Fibroblast of the aortic adventitia (primary cell): ENCODE results near the gene IFT81. TPM values are rescaled to one million over a fixed set of nuclear protein-coding genes. Genes with fewer than 3 reads are reported as not detected.
A peak's percentile ranks its signal among the peaks of the same experiment; 100 is the strongest.

Experiments used
- DNase-seq: peaks from one replicate; pipeline ENCODE4 v3.0.0-alpha.2; 2010; ENCODE audit warnings: low read depth
- H3K4me3 ChIP-seq: 2 replicates; pipeline ENCODE4 v1.5.1; 2011; ENCODE audit warnings: low read depth, mild to moderate bottlenecking, control low read depth, low read length, moderate library complexity
- total RNA-seq: library from RNA; depleted of rRNA; stranded (reverse); fragments of >200 nt; gene quantifications from 2 replicates; pipeline ENCODE4 v1.2.3, GENCODE V29; 2012; ENCODE audit warnings: low replicate concordance
- TF ChIP-seq, protein P1 (sequence below): IDR thresholded peaks from 2 replicates; pipeline ENCODE4 v1.5.1; 2011; ENCODE audit warnings: mild to moderate bottlenecking, low read length, control low read depth, inconsistent platforms; ENCODE audit not compliant: insufficient read depth

The IFT81 gene
- total RNA-seq, 1 donor: 20.4 TPM

DNA sequence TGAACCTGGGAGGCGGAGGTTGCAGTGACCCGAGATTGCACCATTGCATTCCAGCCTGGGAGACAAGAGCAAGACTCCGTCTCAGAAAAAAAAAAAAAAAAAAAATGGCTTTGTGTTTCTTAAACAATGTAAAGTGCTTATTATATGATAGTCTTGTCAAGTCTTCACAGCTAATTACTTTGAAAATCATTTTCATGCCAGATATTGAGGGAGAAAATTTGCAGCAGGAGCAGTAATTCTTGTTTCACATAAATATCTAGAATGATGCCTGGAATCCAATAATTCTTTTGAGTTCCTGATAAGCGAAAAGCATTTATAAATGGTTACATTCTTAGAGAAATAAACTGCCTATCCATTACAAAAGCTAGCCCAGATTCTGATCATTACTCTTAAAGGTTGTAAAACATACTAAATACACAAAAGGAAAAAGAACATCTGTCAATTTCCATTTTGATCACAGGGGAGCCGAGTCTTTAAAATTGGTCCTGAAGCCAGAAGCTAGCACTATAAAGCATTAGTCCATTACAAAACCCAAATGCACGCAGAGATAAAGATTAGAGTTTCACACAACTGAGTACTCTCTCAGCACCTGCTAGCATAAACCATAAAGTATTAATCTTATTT lies 50.3 kb downstream of the IFT81 start:
- no peak overlapping the region for H3K4me3 ChIP-seq
- no peak for DNase-seq
- TF ChIP-seq, protein P1, sequence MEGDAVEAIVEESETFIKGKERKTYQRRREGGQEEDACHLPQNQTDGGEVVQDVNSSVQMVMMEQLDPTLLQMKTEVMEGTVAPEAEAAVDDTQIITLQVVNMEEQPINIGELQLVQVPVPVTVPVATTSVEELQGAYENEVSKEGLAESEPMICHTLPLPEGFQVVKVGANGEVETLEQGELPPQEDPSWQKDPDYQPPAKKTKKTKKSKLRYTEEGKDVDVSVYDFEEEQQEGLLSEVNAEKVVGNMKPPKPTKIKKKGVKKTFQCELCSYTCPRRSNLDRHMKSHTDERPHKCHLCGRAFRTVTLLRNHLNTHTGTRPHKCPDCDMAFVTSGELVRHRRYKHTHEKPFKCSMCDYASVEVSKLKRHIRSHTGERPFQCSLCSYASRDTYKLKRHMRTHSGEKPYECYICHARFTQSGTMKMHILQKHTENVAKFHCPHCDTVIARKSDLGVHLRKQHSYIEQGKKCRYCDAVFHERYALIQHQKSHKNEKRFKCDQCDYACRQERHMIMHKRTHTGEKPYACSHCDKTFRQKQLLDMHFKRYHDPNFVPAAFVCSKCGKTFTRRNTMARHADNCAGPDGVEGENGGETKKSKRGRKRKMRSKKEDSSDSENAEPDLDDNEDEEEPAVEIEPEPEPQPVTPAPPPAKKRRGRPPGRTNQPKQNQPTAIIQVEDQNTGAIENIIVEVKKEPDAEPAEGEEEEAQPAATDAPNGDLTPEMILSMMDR: no peak

DNA sequence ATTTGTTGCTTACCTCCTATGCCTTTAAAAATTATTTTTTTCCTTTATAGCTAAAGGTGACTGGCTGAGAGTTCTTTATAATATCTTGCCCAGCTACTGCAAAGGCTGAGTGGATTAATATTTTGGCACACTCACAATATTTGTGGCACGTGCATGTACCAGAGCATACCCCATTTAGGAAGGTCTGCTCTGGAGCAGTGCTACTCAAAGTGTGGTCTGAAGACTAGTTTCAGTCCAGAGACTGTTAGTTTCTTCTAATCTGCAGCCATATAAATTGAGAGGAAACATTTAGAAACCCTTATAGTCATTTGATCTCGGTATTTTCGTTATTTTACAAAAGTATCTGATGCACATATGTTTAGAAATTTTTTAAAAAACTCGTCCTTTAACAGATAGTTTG lies 51.0 kb downstream of the IFT81 start:
- no peak overlapping the region for H3K4me3 ChIP-seq
- no peak for DNase-seq
- TF ChIP-seq, protein P1: no peak

DNA sequence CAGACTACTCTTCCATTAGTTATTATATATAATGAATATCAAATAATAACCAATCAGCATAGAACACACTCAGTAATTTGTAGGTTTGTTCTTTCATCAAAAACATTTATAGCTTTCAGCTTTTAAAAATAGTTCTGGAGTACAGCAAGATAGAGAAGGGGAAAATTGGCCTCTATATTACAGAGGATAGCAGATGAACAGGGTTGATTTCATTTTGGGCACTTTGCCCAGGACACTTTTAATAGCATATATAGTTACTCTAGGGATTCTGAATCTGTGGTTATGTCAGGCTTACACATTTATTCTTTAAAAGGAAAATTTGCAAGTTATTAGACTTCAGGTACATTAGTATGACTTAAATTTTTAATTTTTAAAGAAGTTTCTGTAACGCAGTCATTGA lies 52.6 kb downstream of the IFT81 start:
- no peak overlapping the region for H3K4me3 ChIP-seq
- DNase-seq: peak; percentile 72
- TF ChIP-seq, protein P1: no peak

DNA sequence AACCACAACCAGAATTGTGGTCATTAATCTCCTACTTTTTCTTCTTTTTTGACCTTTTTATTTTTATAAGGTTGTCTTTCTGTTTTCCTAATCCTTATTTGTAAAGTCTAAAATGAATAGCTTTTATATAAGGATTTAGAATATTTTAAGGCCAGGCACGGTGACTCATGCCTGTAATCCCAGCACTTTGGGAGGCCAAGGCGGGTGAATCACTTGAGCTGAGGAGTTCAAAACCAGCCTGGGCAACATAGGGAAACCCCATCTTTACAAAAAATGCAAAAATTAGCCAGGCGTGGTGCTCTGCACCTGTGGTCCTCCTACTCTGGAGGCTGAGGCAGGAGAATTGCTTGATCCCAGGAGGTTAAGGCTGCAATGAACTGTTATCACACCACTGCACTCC lies 55.1 kb downstream of the IFT81 start:
- peak; percentile 73 for DNase-seq
- no peak overlapping the region for H3K4me3 ChIP-seq
- TF ChIP-seq, protein P1: no peak

DNA sequence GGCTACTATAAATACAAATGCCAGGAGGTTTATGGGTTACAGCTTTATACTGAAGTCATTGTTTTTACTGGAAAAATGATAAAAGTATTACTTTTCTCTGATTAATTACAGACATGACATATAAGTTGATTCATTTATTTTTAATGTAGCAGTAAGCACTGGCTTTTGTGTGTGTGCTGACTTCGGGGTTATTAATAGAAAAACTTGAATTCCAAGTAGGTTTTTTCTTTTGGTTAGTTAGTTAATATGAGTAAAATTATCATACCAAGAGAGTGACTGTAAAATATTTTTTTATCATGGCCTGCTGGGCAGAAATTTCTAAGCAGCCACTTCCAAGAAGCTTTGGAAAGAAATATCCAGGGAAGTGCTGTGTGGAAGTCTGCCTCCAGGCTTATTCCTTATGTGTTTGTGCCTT lies 56.4 kb downstream of the IFT81 start:
- H3K4me3 ChIP-seq: no peak overlapping the region
- DNase-seq: peak; percentile 90
- TF ChIP-seq, protein P1: peak; percentile 31

DNA sequence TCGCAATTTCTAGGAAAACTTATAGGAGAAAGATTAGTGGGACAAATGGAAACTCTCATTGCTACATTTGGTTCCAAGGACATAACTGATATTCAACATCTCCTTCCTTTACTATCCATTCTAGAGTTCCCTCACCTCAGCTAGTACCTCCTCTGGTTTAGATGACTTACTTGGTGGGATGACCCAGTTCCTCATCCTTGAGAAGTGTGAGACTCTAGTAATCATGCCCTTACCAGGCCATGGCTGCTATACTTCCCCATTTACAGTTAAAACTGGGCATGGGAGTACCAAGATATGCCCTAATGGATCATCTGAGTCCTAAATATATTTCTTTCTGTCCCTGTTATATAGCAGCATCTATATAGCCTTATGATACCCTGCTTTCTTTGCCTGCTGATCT lies 58.1 kb downstream of the IFT81 start:
- no peak for DNase-seq
- TF ChIP-seq, protein P1: no peak
- H3K4me3 ChIP-seq: no peak overlapping the region

DNA sequence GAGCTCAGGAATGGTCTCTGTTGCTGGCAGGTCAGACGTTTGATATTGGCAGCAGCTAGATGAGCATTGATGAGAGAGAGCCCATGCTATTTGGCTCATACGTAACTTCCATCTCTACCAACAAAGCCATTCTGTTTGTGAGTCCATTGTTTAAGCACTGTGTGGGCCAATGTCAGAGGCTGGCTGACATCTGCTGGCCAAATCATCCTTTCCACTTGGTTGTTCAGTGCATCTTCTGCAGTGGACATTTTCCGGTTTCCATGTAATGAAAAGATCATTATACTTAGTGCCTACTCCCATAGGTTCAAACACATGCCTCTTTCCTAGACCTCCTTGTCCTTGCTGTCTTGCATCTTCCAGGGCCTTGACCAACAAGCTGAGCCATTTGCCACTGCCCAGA lies 59.2 kb downstream of the IFT81 start:
- DNase-seq: no peak
- H3K4me3 ChIP-seq: no peak overlapping the region
- TF ChIP-seq, protein P1: no peak
